ENCODE measurements around the gene ULK2.

Gene ULK2

DNA sequence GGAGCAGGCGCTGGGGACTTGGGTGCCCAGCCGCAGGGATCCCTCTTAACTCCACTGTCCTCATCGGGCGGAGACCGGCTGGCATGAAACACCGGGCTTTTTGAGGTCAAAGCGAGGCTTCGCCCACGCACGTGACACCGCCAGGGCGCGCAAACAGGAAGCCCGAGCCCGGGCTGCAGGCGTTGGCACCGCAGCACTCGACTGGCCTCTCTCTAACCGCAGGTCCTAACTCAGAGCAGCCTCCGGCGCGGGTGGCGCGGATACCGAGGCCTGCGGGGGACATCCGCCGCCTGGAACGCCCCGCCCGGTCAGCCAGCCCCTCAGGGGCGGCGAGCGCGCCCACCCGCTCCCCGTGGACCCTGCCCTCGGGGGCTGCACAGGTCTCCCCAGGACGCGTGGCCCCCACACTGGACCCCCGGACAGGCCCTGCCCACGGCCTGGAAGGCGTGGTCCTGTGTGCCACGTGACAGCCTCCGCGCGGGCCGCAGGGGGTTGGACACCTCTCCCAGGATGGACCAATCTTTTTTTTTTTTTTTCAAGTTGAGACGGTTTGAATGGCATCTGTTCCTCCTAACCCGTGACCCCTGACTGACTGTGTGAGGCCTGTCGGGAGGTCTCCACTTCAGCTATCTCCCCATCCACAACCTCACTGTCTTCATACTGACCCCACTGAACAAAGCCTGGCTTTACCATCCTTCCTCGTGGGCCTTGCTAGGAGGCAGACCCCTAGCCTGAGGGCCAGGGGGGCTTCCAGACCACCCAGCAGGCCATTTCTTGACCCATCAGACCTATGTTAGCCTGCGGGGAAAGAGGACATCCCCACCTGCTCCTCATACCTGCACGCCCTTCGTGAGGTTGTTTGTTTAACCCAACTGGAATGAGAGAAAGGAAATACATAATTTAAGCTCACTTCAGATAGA, 143.0 kb downstream of the ULK2 start:
- DNase-seq = peak; percentile 36

DNA sequence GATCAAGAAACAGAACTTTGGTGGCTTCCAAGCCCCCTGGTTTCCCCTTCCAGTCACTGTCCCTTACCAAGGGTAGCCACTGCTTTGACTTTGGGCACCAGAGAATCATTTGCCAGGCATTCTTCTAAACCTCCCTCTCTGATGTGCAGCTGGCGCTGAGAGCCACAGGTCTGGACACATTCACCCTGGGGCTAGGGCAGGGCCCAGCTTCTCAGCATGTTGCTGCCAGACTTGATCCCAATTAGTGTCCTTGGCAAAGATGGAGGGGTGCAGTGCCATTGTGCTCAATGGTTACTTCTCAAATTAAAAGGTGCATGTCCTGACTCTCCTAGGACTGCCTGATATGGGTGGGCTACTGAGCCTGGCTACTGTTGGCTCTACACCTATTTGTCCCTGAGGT, 143.8 kb downstream of the ULK2 start:
- no peak for DNase-seq
